NCI-H1105 treated with DMSO at 0.1 percent for 48 hours (cell line): ENCODE results near the gene SCAMP3.
A peak's percentile ranks its signal among the peaks of the same experiment; 100 is the strongest.

Source experiments
- DNase-seq: peaks from one replicate; lab custom pipeline; 2025; lab: John Stamatoyannopoulos, UW

The SCAMP3 gene

DNA sequence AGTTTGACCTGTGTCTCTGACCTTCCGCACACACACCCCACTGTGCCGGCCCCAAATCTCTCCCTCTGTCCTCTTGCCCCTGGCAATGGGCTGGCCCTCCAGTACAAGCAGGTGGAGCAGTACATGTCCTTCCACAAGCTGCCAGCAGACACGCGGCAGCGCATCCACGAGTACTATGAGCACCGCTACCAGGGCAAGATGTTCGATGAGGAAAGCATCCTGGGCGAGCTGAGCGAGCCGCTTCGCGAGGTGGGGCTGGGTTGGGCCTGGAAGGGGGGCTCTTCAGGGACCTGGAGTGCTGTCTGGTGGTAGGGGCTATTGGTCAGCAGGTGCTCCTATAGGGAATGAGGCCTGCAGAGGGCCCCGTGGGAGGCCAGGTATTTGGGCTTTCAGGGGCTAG is 22.9 kb upstream of the SCAMP3 start:
- no peak for DNase-seq

DNA sequence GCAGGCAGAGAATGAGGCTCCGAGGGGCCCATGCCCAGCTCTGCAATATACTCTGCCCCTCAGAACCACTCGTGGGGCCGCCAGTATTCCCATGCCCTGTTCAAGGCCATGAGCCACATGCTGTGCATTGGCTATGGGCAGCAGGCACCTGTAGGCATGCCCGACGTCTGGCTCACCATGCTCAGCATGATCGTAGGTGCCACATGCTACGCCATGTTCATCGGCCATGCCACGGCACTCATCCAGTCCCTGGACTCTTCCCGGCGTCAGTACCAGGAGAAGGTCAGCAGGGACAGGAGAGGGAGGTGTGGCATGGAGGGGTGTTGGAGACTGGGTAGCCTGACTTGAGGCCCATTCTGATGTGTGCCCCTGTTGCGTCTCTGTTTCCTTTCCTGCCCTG is 22.3 kb upstream of the SCAMP3 start:
- DNase-seq = no peak

DNA sequence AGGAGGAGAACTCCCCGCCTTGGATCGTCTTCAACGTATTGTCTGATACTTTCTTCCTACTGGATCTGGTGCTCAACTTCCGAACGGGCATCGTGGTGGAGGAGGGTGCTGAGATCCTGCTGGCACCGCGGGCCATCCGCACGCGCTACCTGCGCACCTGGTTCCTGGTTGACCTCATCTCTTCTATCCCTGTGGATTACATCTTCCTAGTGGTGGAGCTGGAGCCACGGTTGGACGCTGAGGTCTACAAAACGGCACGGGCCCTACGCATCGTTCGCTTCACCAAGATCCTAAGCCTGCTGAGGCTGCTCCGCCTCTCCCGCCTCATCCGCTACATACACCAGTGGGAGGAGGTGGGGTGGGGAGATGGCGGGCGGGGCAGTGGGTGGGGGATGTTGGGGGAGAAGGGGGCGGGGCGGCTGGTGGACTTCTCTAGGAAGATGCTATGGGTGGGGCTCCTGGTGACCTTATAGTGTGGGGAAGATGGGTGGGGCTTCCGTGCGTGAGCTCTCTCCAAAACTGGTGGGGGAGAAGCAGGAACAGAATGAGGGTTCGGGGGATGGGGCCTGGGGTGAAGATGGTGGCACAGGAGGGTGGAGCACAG is 20.4 kb upstream of the SCAMP3 start:
- DNase-seq = no peak

DNA sequence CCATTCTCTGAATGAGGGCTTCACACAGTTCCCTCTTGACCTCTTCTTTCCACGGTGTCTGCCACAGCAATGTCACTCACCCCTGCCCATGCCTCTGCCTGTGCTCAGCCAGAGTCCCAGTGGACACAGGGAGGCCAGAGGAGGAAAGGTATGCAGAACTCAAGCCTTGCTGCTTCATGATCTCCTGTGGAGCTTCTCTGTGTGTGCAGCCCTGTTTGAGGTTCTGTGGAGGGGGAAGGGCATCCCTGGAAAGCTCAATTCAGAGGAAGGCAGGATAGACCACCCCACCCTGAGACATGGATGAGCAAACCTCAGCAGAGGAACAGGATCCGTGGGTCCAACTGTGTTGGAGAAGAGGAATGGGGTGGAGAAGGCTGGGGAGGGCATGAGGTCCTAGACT is 17.1 kb upstream of the SCAMP3 start:
- DNase-seq = no peak

DNA sequence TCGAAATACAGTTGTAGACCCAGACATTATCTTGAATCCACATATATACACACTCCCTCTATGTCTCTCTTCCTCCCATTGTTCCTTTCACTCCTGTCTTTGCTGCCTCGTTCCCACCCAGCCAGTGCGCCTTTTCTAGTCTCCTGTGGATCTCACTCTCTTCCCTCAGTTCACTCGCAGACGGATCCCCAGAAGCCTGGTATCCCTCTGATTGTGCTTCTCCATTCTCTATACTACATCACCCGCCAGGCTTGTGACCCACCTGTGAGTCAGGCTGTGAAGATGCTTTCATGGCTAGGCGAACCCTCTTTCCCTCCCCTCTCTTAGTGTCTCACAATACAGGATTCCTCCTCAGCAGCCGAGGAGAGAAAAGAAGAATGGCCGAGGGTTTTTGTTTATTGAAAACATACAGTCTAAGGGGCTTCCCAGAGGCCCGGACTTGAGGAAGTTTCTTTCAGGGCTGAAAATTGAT is 16.6 kb upstream of the SCAMP3 start:
- DNase-seq = no peak

DNA sequence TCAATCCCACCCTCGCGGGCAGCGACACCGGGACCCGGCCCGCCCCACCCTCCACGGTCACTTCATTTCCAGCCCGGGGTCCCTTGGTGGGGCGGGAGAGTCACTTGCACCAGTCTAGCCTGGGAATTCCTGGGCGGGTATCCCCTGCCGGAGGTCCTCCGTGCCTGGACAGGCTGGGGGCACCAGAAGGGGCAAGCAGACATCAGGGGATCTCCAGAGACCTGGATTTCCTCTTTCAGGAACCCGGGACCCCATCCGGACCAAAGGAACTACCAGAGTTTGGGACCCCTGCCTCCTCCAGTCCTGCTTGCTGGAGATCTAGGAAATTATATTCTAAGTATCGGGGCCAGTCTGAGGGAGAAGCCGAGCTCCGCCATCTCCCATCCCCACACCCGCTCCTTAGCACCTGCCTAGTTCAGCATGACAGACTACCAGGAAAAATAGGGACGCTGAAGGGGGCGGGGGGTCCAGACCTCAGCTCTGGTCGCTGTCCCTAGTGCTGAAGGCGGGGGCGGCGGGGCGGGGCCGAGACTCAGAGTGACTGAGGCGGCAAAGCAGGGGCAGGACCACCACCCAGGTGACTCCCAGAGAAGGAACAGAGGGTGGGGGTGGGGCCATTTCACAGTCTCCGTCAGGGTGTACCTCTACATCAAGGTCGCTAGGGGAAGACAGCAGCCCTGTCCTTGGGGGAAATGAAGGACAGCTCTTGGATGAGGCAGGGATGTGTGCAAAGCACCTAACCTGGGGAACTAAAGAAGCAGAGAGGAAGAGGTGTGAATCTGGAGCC is 15.9 kb upstream of the SCAMP3 start:
- peak; percentile 87 for DNase-seq

DNA sequence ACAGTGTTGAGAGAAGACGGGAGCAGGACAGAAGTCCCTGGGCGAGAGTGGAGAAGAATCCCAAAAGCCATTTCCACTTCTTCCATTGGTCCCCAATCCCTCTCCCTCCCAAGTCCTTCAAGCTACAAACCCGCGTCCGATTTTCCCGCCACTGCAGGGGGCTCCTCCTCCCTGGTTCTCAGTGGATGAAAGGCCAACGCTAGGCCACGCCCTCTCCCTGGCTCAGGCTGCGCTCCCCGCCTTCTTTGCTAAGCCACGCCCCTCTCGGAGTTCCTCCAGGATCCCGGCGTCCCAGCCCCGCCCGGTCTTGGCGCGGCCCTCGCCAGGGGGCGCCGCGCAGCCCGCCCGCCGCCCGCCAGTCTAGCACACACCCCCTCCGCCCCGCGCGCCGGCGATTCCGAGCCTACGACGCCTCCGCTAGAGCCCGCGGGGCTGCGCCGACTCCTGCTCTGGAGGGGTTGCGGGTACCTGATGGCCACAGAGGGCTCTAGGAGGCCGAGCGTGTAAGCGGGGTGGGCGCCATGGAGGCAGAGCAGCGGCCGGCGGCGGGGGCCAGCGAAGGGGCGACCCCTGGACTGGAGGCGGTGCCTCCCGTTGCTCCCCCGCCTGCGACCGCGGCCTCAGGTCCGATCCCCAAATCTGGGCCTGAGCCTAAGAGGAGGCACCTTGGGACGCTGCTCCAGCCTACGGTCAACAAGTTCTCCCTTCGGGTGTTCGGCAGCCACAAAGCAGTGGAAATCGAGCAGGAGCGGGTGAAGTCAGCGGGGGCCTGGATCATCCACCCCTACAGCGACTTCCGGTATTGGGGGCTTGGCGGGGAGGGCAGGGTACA is 15.1 kb upstream of the SCAMP3 start, which contains the start of gene HCN3:
Gene HCN3 (plus strand): TSS at position 394 of the 832 bp plus-strand sequence. CDS start 128 bp downstream, at position 522.
- peak; percentile 97 for DNase-seq

DNA sequence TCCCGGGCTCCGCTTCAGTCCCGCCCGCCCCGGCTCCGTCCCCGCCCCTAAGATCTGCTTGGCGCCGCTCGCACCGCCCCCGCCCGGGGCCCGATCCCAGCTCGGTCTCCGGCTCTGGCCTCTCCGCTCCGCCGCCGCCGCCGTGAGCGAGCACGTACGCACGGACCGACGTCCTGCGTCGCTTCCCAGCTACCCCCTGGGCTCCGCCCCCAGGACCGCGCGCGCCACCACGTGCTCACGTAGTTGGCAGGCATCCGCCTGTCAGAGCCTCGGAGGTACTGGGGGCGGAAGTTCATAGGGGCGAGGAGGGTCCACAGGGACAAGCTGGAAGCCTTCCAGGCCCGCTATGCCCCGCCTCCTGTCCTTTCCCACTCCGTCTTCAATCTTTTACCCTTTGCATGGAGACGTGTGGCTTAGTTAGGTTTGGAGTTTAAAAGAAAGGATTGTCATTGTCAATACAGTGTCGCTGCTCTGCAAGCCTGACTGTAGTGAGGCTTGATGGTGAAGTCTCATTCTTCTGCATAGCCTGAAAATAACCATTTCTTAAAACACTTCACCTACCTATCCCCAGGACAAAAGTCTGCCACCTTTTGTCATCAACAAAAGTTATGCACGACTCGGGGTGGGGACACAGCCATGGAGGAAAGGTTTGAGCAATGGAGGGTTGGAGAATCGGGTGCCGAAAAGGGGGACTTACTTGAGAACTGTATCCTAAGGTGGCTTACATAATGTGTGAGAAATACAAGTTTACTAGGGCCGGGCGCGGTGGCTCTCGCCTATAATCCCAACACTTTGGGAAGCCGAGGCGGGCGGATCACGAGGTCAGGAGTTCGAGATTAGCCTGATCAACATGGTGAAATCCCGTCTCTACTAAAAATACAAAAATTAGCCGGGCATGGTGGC is 11.4 kb upstream of the SCAMP3 start, which contains the start of gene CLK2:
Gene CLK2 (minus strand): TSS at position 162 of the 903 bp plus-strand sequence. CDS start 2,527 bp downstream, outside the sequence.
- DNase-seq = peak; percentile 97

DNA sequence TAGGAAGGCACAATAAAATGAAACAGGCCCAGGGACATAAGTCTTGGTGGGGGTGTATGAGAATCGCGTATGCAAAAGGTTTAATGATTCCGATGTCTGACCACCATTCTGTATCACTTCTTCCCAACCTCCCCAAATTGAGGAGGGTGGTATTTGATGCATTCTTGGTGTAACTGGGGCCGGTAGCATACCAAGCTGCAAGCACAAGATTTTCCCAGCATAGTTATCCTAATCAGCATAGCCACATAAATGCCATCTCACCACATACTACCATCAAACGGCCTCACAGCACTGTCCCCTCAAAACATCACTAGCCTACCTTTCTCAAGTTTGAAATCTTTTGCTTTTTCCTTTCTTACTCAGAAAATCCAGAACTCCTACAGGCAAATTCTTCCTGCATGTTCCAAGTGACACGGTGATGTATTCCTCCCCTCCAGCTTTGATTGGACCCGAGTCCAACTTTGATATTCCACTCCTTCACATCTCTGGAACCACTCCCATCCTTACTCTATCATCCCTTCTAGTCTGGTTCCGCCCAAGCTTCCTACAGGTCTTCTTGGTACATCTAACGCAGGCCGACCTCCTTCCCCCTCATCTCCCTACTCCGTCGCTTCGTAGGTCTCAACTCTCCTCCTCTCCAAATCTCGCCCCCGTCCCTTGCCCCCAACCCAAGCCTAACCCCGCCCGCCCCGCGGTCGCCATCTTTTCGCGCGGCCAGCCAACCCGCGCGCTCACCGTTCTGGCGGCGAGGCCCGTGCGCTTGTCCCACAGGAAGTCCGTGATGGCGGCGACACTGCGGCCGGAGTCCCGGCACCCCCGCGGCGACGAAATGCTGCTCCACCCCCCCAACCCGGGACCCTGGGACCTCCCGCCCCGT is 10.5 kb upstream of the SCAMP3 start:
- peak; percentile 39 for DNase-seq

DNA sequence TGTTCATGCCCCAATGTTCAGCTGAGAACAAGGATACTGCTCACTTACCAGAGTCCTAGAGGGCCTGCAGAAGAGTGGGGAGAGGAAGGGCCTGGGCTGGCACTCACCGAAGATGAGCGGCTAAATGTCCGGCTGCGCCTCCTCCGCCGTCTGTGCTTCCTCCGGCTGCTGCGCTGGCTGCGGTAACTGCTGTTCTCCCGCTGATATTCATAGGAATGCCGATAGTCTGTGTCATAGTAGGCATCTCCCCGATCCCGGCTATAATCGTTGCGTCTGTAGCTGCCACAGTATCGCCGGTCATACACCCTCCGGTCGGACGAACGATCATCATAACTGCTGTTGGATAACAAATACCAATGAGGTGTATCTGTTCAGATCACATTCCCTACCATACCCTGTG is 7.2 kb upstream of the SCAMP3 start:
- DNase-seq = no peak

DNA sequence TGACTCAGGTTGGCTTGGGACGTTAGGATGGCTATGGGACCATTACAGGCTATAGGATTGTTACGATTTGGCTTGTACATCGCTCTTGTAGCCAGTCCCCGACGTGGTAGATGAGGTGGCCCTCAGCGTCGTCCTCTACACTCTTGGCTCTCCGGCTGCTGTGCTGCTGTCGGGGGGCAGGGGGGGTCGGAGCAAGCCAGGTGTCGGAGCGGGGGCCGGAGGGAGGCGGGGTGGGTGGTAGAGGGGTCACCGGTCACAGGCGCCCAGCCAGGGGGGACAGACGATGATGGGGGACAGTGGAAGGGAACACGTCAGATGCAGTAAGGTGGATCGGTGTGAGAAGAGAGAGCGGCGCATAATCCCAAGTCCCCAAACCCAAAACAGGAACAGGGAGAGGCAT is 6.5 kb upstream of the SCAMP3 start:
- no peak for DNase-seq

DNA sequence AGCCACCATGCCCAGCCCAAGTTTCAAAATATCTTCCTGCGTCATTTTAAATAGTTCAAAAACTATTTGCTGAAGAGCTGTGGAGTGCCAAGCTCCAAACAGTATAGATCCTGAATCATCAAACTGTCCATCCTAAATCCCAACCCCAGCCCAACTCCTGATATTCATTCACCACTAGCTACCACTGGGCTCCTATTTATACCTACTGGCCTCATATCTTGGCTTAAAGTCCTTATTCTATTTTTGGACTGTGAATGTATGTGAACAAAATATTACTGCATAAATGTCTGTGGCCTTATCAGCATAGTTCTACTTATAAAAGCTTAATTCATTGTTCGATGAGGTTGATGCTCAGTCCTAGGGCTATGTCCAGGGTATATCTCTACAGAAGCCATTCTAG is 5.2 kb upstream of the SCAMP3 start:
- no peak for DNase-seq

DNA sequence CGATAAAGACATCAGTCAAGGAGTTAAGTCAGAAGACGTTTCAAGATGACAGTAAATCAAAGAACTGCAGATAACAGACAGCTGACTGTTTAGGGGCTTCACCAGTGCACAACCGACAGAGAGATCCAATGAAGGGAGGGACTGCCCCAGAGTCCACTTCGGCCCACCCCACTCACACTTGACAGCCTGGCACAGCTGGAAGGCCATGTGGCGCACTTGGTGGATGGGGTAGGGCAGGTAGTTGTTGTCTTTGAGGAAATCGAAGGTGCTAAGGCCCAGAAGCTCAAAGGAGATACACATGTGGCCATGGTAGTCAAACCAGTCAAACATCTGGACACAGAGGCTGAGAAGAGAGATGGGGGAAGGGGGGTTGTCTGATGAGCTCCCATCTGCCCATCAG is 4.4 kb upstream of the SCAMP3 start:
- no peak for DNase-seq

DNA sequence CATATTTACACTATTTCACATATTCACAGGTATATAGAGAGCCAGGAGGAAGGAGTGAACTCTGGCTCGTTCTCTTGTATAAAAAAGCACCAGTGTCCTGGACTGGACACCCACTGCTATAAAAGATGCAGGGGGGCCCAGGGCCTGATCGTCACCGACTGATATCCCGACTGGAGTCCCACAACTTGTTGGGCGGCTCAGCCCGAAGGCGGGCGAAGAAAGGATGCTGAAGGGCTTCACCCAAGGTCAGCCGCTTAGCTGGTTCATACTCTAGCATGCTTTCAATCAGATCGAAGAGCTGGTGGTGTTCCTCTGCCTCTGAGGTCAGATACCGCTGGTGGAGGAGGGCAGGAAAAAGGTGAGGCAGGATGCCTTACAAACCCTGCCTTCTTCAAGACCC is 907 bp upstream of the SCAMP3 start:
- DNase-seq = no peak

DNA sequence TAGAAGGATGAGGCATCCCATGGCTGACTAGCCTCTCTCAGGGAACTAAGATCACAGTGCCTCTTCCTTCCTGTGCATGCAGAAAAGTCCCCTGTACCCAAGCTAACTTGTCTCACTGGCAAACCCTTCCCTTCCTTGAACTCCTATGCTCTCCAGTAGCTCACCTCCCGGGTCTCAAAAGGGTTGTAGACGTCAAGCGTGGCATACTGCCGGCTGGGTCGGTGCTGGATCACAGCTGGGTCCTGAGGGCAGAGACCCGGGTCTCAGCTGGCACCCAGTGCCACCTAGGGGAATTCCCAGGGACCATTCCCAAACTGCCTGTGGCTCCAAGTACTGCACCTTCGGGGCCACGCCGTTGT is 688 bp downstream of the SCAMP3 start:
- no peak for DNase-seq

DNA sequence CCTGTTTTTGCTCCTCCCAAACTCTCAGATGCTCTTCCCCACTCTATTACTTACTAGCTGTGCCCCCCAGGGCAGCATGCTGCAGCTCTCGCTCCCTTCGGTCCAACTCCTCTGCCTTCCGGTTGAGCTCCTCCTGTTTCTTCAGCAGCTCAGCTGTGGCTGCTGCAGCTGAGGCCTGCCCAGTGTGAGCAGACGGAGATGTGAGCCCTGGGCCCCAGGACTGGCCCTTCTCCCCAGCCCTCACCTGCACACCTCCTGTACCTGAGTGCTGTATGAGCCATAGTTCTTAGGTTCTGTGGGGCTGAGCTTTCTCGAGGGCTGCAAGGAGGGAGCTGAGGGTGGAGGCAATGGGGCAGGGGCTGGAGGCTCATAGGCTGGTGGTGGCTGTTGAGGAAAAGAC is 1.9 kb downstream of the SCAMP3 start:
- DNase-seq = no peak

DNA sequence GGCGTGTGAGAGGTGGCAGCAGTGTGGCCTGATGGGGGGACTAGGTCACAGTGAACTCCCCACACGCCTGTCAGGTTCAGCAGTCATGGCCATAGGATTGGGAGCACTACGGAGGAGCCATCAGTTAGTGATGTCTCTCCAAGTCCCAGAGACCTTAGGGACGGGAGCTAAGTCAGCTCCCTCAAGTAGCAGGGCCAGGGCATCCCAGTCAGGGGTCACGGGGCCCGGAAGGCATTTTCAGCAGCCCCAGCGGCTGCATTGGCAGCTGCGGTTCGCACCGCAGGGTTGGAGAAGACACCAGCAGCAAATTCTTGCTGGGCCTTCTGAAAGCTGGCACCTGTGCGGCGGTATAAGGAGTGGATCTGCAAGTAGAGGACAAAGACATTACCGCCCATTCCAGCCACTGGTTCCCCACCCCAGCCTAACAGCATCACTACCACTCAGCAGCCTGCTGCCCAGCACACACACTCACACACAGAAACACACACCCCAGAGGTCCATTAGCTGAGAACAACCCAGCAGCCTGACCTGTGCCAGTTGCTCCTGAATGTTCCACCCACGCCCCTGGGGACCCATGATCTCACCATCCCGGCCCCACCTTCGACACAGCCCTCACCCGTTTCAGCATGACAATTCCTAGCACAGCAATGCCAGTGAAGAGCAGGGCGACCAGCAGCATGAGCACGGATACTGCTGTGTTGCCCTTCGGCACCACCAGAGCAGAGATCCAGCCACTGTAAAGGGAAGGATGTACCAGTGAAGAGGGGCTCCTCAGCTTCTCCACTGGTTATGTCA is 5.9 kb downstream of the SCAMP3 start:
- no peak for DNase-seq

DNA sequence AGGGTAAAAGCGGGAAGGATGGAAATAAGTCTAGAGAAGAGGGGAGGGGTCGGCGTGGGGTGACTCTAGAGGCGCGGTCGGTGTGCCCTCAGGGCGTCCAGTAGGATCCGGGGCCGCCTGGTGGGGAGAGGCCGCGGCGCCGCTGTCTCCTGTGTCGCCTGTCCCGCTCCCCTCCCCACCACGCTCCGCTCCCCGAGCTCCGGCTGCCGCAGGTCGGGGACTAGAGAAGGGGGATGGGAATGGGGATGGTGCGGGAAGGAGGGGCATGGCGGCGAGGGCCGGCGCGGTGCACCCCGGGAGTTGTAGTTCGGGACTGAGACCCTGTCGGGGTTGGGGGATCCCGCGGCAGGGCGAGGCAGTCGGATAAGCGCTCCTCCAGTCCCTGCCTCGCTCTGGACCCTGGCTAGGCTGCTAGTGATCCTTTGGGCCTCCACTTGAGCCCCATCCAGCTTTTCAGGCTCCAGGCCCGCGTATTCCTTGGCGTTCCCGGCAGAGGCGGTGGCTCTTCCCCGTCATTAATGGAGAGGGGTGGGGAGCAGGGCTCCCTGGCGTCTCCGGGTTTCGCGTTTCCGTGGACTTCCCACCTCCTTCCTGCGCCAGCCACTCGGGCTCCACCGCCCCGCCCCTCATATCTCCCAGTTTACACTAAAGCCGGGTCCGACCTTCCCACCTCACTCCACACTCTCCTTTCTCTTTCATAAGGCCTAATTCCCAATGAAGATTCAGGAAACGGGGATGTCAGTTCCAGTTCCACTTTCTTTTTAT is 6.7 kb downstream of the SCAMP3 start, which contains the start of gene ENTREP3:
Gene ENTREP3 (minus strand): TSS at position 241 of the 765 bp plus-strand sequence. CDS start 606 bp downstream, outside the sequence.
- DNase-seq = peak; percentile 86

DNA sequence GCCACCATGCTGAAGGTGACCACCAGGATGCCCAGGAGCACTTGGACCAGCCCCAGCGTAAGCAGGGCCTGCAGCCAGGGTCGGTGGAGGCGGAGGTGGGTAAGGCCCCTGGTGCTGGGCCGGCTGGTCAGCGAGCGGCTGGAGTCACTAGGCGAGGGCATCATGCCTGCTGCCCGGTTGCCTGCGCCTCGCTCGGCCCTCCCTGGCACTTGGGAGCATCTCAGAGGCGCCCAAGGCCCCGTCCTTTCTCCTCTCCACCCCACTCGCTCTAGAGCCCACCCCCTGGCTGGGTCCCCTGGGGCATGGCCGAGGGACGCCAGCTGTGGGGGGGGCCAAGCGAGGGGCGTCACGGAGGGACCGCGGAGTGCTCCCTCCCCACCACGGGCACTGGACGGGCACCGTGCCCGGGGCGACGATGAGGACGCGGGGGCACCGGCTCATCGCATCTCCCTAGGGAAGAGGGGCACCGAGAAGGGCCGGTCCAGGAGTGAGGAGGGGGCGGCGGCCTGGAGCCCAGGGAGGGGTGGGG is 7.4 kb downstream of the SCAMP3 start:
- peak; percentile 21 for DNase-seq
